GM18861 (cell line): ENCODE results near the gene GPR3.
"Not testable (repeated sequence)": the region's sequence is repeated elsewhere in the genome, so short reads cannot be mapped to it uniquely, and the experiment has no call there.

Source experiments
- ATAC-seq: cut with Tn5 transposase; IDR thresholded peaks from one replicate; pipeline ENCODE4 v1.9.1; 2021; ENCODE audit not compliant: unreplicated experiment

Gene GPR3

GRCh38 chr1:27398405-27399149 lies 6.2 kb downstream of the GPR3 start:
- no peak for ATAC-seq

GRCh38 chr1:27399251-27400025 lies 7.0 kb downstream of the GPR3 start:
- ATAC-seq, result no peak

GRCh38 chr1:27400082-27400962 lies 7.9 kb downstream of the GPR3 start:
- ATAC-seq, result no peak

- ATAC-seq, result no peak
These were observed 8.5 kb downstream of the GPR3 start for GRCh38 chr1:27400963-27401341.

- ATAC-seq, result no peak
These were observed 9.9 kb downstream of the GPR3 start for GRCh38 chr1:27402349-27402754.

- peak; percentile 40 for ATAC-seq
These were observed 10.8 kb downstream of the GPR3 start for GRCh38 chr1:27403065-27403726.

GRCh38 chr1:27403931-27404330 lies 11.5 kb downstream of the GPR3 start:
- ATAC-seq, result no peak

- ATAC-seq, result no peak
These were observed 12.7 kb downstream of the GPR3 start for GRCh38 chr1:27405074-27405473.

GRCh38 chr1:27405598-27406361 lies 13.4 kb downstream of the GPR3 start:
- not testable (repeated sequence) for ATAC-seq

- ATAC-seq, result no peak
These were observed 13.9 kb downstream of the GPR3 start for GRCh38 chr1:27406362-27406680.

GRCh38 chr1:27406791-27407190 lies 14.4 kb downstream of the GPR3 start:
- not testable (repeated sequence) for ATAC-seq

- no peak for ATAC-seq
These were observed 15.7 kb downstream of the GPR3 start for GRCh38 chr1:27408151-27408550.

- no peak for ATAC-seq
These were observed 17.2 kb downstream of the GPR3 start for GRCh38 chr1:27409669-27410068.

GRCh38 chr1:27410709-27411108 lies 18.3 kb downstream of the GPR3 start:
- no peak for ATAC-seq

GRCh38 chr1:27412502-27412901 lies 20.1 kb downstream of the GPR3 start:
- ATAC-seq, result no peak

GRCh38 chr1:27413004-27413403 lies 20.6 kb downstream of the GPR3 start:
- no peak for ATAC-seq

- no peak for ATAC-seq
These were observed 21.7 kb downstream of the GPR3 start for GRCh38 chr1:27414091-27414490.

- ATAC-seq, result no peak
These were observed 24.1 kb downstream of the GPR3 start for GRCh38 chr1:27416387-27417111.

GRCh38 chr1:27417713-27418112 lies 25.3 kb downstream of the GPR3 start:
- ATAC-seq, result no peak
